Neural cell (in vitro differentiated cells): ENCODE results near the gene MYOCOS.

Source experiments
- CTCF ChIP-seq: fragments of 450-650 bp; IDR thresholded peaks from 2 replicates; pipeline ENCODE4 v1.5.1; 2014; ENCODE audit warnings: antibody characterized with exemption, mild to moderate bottlenecking, moderate library complexity; ENCODE audit not compliant: poor library complexity, severe bottlenecking
- EP300 ChIP-seq: fragments of 450-650 bp; conservative IDR thresholded peaks from 2 replicates; pipeline ENCODE4 v1.6.1; 2014; ENCODE audit warnings: antibody characterized with exemption, mild to moderate bottlenecking, moderate library complexity; ENCODE audit not compliant: poor library complexity, severe bottlenecking
- EZH2 ChIP-seq: fragments of 200-600, 300-800 bp; shearing (Covaris generic), sonication (generic); IDR thresholded peaks from 2 replicates; pipeline ENCODE4 v1.6.1; 2014; ENCODE audit warnings: antibody characterized with exemption, low read length, borderline replicate concordance, mild to moderate bottlenecking; ENCODE audit not compliant: insufficient read depth, poor library complexity, severe bottlenecking
- TAF1 ChIP-seq: IDR thresholded peaks from 2 replicates; pipeline ENCODE4 v1.6.1; 2012; ENCODE audit warnings: low read depth

GRCh38 chr1:171646249-171646560 lies 24.2 kb downstream of the MYOCOS start:
- TF ChIP-seq CTCF (no peak), EP300 (no peak), TAF1 (no peak), EZH2 (no peak)
